ENCODE measurements around the gene IDH3A.
A peak's percentile ranks its signal among the peaks of the same experiment; 100 is the strongest.

IDH3A gene

DNA sequence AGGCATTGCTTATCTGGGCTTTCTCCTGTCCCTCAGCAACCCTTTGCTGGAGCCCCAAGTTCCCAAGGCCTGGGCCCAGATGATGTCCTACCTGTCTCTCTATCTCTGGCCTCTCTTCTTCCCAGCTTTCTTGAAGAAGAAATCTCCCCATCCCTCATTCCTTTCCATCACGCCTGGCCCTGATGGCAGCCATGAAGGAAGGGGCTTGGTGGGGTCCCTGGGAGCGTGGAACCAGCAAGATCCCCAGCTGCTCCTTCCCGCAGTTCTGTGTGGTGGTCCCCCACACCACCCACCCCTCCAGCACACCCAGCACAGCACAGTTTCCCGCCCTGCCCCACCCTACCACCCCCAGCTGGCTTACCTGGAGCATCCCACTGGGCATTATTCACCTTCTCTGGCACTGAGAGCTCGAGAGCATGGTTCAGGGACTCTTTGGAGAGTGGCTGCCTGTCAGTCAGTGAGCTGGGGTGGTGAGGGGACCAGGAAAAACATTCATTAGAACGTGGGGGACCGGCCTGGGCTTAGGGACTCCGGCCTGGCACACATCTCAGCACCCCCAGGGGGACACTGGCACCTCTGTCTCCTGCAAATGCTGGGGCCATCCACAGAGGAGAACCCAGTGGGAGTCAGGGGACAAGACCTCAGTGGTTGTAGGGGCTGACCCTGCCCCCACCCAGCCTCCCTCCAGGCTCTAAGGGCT lies 58.6 kb downstream of the IDH3A start:
- H3K4me3 ChIP-seq (replicated peaks; ENCODE audit: low read depth, low read length): no peak overlapping the region
- no peak for DNase-seq (ENCODE audit: low read depth)
- TF ChIP-seq, protein P1, sequence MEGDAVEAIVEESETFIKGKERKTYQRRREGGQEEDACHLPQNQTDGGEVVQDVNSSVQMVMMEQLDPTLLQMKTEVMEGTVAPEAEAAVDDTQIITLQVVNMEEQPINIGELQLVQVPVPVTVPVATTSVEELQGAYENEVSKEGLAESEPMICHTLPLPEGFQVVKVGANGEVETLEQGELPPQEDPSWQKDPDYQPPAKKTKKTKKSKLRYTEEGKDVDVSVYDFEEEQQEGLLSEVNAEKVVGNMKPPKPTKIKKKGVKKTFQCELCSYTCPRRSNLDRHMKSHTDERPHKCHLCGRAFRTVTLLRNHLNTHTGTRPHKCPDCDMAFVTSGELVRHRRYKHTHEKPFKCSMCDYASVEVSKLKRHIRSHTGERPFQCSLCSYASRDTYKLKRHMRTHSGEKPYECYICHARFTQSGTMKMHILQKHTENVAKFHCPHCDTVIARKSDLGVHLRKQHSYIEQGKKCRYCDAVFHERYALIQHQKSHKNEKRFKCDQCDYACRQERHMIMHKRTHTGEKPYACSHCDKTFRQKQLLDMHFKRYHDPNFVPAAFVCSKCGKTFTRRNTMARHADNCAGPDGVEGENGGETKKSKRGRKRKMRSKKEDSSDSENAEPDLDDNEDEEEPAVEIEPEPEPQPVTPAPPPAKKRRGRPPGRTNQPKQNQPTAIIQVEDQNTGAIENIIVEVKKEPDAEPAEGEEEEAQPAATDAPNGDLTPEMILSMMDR (IDR thresholded peaks at IDR 0.05; ENCODE audit: low read length, missing control alignments): no peak

DNA sequence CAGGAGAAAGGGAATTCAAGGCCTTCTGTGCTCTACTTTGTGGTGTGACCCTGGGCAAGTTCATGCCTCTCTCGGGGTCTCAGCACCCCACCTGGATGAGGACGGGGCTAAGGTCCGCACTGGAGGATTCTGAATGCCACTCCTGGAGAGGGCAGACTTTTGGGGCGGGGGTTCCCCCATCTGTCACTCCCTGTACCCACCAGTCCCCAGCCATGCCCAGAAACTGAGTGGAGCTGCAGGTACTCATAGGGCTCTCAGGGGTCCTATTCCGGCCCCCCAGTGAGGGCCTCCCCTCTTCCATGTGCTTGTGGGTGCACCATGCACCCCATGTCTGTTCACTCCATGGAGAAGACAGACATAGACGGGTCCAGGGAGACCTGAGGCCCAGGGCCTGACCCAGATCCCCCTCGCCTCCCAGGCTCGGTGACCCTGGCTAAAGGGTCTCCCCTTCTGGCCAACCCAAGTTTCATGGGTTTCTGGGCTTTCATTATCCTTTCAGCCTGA lies 59.2 kb downstream of the IDH3A start:
- TF ChIP-seq, protein P1 (IDR thresholded peaks at IDR 0.05; ENCODE audit: low read length, missing control alignments): no peak
- DNase-seq (ENCODE audit: low read depth): no peak
- H3K4me3 ChIP-seq (replicated peaks; ENCODE audit: low read depth, low read length): no peak overlapping the region

DNA sequence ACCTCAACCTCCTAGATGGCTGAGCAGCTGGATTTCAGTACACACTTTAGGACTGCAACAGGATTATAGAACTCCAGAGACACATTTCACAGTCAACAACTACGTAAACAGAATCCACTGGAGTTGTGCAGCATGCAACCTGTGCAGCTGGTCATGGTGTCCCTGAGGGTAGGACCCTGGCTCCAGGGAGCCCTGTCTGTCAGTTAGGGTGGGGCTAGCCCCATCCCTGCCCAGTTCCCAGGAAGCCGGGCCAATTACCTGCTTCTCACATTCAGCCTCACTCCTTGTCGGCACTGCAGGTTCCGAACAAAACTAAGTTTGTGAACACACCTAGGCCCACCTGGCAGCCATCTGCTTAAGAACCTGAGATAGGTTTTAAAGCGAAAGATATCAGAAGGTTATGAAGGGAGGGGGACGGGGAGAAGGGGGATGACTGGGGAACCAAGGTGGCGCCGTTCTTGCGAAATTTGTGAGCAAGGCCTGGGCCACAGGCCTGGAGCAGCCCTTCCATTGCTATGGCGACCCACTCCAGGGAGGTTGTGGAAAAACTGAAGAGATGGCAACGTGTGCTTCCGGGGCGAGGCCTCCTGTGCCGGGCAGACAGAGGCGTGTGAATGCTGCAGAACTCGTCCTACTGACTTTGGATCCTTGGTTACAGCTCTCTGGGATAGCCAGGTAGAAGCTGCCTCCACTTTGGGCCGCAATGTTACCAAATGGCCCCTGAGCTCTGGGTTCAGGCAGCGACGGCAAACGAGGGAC lies 59.9 kb downstream of the IDH3A start:
- no peak for DNase-seq (ENCODE audit: low read depth)
- no peak overlapping the region for H3K4me3 ChIP-seq (replicated peaks; ENCODE audit: low read depth, low read length)
- TF ChIP-seq, protein P1 (IDR thresholded peaks at IDR 0.05; ENCODE audit: low read length, missing control alignments): no peak

DNA sequence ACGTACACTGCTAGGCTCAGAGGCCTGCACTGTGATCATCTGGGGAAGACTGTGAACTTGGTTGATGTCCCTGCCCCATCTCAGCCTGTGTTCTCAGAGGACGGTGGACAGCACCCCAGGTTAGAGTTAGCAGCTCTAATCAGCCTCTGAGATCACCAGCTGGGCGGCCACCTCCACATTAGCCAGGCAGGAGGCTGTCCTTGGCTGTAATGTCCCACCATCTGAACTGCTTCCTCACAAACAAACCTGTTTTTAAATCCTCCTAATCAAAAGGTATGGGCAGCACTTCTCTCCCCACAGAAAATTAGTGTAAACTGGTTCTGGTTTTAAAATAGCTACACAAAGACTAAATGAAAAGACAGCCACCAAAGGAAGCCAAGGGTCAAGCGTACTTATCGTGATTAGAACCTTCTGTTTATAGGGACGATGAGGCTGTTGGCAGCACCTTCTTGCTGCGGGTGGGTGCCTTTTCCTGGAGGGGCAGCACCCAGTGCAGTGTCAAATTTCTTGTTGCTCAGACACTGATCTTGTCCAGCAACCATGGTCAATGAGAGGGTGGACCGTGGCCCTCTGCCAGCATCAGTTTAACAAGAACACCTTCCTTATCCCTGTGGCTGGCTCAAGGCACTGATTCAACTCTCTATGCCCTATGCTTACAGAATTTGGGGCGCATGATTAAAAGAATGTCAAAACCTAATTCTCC lies 60.6 kb downstream of the IDH3A start:
- TF ChIP-seq, protein P1 (IDR thresholded peaks at IDR 0.05; ENCODE audit: low read length, missing control alignments): no peak
- no peak for DNase-seq (ENCODE audit: low read depth)

DNA sequence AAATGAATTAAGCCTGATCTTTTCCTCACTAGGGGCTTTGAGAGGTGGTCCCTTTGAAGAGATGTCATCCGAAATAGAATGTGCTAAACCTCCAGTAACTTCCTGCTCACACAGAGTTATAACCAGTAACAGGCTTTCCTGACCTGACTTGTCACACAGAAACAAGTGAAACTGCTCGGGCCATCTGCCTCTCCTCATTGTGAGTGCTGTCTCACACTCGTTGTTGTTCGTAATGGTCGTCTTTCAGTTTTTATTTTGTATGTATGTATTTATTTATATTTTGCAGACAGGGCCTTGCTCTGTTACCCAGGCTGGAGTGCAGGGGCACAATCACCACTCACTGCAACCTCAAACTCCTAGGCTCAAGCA lies 61.2 kb downstream of the IDH3A start:
- H3K4me3 ChIP-seq (replicated peaks; ENCODE audit: low read depth, low read length): no peak overlapping the region
- no peak for DNase-seq (ENCODE audit: low read depth)
- TF ChIP-seq, protein P1 (IDR thresholded peaks at IDR 0.05; ENCODE audit: low read length, missing control alignments): no peak

More for the DNA sequence above, 60.6 kb downstream of the IDH3A start:
- H3K4me3 ChIP-seq (replicated peaks; ENCODE audit: low read depth, low read length): no peak overlapping the region

DNA sequence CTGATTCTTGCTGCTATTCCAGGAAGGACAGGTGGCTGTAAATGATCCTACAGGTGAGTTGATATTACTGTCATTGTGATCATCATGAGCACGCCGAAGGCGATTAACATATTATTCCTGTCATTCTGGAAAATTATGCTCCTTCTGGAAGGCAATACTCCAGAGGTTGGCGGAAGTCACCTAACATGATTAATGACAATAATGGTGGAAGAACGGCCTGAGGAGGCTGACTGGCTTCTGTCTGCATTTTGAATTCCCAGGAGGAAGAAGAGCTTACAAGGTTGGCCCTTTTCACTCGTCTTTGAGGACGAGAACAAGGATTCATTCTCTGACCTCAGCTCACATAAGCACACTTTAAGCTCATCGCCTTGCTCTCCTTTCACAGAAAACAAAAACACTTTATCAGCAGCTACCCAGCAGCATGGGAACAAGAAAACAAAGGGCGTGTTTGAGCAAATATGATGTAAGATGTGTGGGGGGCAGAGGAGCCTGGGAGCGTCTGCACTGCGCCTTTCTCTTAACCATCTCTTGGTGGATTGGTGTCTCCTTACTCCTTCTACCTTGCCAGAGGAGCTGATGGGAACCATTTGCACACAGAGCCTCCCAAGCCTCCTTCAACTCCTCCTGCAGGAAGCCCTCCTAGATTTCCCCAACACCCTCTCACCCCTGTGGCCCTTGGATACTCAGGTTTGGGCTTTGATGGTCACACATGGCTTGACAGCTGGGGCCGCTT lies 62.2 kb downstream of the IDH3A start:
- no peak overlapping the region for H3K4me3 ChIP-seq (replicated peaks; ENCODE audit: low read depth, low read length)
- peak; percentile 47 for DNase-seq (ENCODE audit: low read depth)
- TF ChIP-seq, protein P1 (IDR thresholded peaks at IDR 0.05; ENCODE audit: low read length, missing control alignments): no peak
